Camera-type eye (tissue), 1 donor: Measurements from ENCODE around the gene HYLS1. TPM values are rescaled to one million over a fixed set of nuclear protein-coding genes. Genes with fewer than 3 reads are reported as not detected.

ENCODE experiments used
- total RNA-seq: library from RNA; depleted of rRNA; stranded (reverse); fragments of >200 nt; gene quantifications from one replicate; pipeline ENCODE4 v1.2.3, GENCODE V29; 2014

The HYLS1 gene, protein sequence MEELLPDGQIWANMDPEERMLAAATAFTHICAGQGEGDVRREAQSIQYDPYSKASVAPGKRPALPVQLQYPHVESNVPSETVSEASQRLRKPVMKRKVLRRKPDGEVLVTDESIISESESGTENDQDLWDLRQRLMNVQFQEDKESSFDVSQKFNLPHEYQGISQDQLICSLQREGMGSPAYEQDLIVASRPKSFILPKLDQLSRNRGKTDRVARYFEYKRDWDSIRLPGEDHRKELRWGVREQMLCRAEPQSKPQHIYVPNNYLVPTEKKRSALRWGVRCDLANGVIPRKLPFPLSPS
- 5.3 TPM for total RNA-seq

DNA sequence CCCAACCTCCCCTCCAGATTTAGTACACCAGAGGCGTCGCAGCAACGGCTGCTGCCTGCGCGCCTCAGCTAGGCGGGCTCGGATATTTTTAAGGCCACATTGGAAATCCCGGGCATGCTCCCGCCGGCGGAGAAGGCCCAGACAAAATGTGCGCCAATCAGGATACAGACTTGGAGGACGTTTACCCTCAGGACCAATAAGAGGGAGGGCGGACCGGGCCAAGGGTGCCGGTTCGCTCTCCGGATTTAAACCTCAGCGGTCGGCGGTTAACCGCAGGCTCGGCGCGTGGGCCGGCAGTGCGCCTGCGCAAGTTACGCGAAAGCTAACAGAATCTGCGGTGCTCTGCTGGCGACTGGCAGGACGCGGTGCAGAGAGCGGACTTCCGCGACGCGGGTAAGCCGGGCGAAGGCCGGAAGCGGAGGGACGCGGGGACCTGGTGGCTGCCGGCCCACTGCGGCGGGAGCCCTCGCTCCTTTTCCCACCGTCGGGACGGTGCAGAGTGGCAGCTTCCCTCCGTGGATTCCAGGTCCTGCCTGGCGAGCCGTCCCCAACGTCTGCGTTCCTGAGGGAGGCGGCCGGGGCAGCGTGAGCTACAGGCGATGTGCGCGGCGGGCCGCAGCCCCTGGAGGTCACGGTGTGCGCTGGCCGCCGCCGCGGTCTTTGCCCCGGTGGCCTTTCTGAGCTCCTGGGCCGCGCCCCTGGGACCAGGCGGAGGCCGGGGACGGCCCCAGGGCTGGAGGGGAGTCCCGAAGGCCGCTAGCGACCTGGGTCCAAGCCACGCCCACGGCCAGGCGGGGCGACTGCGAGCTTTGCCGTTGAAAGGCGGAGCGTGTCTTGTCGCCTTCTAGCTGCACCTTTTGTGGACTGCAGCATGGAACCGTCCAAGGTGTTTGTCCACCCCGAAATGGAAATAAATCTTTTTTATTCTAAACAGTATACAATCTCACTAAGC is at the start of gene HYLS1:
Gene HYLS1, plus strand, starts transcription at position 296 of the 952 bp plus-strand sequence. CDS start 11,701 bp downstream, outside the sequence.

DNA sequence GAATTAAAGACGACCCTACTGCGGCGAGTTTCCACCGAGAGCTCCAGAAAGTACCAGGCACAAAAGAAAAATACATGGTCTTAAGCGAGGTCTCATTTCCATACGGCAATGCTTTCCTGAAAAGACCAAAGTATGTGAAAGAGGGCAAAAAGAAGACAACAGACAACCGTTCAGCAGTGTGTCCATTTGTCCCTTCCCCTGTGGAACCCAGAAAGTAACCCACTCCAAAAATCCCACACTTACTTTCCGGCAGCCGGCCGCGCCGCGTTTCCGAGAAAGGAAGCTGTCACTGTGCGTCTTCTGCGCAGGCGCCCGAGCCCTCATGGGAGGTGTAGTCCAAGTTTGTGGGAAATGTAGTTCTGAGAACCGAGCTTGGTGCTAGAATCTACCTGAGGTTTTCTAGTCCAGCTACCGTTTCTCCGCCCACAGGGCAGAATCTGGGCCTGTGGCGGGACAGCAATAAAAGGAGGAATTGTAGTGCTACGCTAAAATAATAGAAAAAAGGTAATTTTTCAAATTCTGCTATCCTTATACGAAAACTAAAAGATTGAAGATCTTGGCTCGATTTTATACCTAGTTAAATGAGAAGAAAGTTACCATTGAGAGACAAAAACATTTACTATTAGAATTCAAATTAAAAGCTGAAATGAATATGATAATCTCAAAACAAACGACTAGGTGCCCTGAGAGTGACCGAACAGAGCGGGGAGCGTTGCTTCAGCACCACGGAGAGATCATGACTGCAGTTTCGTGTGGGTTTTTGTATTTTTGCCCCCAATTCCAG is 15.7 kb downstream of the HYLS1 start, which contains the start of gene PUS3:
Gene PUS3, minus strand, starts transcription at position 280 of the 784 bp plus-strand sequence. CDS start 6,922 bp downstream, outside the sequence.

DNA sequence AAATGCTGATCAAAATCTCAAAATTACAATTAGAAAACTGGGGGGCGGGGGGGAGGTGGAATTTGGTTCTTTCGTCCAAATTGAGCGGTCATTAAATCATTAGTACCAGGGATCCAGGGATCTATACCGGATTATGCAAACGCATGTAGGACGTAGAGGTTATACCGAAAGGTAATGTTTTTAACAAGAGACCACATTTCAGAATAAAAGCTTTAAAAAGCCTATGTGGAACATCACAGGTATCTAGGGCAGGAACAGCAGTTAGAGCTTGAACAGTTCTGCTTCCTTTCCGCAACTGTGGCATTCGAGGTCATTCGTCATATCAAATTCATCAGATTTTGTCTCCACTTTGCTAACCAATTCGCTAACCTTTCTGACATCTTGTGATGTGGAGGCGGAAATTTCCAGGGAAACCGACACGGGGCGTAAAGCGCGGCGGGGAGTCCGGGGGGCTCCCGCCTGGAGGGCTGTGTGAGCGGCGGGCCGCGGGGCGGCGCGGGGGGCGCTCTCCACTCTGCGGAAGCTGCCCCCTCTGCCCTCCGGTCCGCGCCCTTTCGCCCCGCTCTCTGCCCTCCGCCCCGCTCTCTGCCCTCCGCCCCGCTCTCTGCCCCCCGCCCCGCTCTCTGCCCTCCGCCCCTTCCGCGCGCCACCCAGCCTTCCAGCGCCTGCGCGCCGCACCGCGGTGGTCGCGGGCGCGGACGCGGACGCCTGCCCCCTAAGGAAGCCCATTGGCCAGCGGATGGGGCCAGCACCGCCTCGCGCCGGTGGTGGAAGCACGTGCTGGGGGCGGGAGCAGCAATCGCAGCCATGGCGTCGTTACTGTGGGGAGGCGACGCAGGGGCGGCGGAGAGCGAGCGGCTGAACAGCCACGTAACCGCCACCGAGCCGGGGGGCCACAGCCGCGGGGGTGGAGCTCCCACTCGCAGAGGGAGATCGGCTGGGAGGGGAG is 16.5 kb downstream of the HYLS1 start, which contains the start of gene DDX25:
Gene DDX25, plus strand, starts transcription at position 798 of the 949 bp plus-strand sequence. Its CDS starts 10 bp downstream, at position 808.

DNA sequence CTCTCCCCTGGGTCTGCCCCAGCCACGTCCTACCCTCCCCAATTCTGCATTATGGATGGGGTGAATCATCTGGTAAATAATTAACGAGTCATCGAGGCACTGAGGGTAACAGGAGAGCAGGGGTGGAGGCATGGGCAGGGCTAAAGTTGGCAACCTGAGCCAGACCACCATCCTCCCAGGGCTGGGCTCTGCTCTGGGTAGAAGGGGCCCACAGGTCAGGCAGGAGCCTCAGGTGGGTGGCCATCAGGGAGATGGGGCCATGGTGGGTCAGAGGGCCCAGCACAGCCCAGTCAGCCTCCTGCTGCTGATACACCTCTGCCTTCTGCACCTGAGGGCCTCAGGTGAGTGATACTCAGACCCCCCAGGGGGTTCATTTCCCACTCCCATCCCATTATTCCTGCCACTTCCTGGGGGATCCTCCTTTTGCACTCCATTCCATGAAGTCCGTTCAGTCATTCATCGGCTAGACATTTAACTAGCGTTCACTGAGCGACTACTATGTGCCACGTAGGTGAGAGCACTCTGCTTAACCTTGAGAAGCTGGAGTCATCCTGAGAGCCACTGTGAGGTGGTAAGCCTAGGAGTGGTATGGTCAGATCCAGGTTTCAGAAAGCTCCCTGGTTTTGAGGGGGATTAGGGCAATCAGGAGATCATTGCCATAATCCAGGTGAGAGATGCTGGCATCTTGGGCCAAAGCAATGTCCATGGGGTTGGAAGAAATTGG is 58.5 kb downstream of the HYLS1 start, which contains the start of gene VSIG10L2:
Gene VSIG10L2, plus strand, starts transcription at position 248 of the 724 bp plus-strand sequence. Its CDS starts 12 bp downstream, at position 260.

Other genes with a start within 250 kb of the HYLS1 start
- not detected for gene ACRV1, start 206.8 kb upstream of the HYLS1 start, total RNA-seq
- gene PATE1, start 141.4 kb upstream of the HYLS1 start, total RNA-seq: not detected
- gene PATE2, start 108.8 kb upstream of the HYLS1 start, total RNA-seq: not detected
- gene PATE3, start 99.5 kb upstream of the HYLS1 start, total RNA-seq: not detected
- not detected for gene PATE4, start 54.4 kb upstream of the HYLS1 start, total RNA-seq
- gene PUS3, start 15.5 kb downstream of the HYLS1 start, total RNA-seq: 15.2 TPM
- 5.6 TPM for gene DDX25, start 16.8 kb downstream of the HYLS1 start, total RNA-seq
- gene VSIG10L2, start 58.4 kb downstream of the HYLS1 start, total RNA-seq: not detected
- gene CDON, start 175.2 kb downstream of the HYLS1 start, total RNA-seq: 192 TPM